Stimulated activated CD8-positive, alpha-beta memory T cell treated with anti-CD3 and anti-CD28 coated beads, Interleukin-15, amount 100 ng/mL, for 4 hours (primary cell): ENCODE data around the gene GSG1L.

Source experiments
- DNase-seq, 2 donors: peaks; one replicate each; pipeline ENCODE4 v3.0.0-alpha.2; 2020; ENCODE audit warnings: low read depth in 2 of 2

The GSG1L gene

DNA sequence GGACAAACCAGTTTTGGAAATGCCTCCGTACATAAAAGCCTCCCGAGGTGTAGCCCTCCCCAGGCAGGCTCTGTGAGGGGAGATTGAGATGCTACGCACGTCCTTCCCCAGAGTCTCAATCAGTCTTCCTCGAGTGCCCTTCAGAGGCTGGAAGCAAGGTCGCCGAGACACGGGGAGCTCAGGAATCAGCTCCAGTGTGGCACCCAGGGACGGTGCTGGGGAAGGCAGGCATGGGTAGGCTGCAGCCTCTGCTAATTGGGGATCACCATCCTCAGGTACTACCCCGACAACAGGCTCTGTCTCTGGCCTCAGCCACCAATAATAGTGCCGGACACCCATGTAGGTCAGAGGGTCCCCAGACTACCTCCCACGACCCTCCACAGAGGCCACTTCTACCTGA lies 28.1 kb upstream of the GSG1L start:
- DNase-seq: no peak

DNA sequence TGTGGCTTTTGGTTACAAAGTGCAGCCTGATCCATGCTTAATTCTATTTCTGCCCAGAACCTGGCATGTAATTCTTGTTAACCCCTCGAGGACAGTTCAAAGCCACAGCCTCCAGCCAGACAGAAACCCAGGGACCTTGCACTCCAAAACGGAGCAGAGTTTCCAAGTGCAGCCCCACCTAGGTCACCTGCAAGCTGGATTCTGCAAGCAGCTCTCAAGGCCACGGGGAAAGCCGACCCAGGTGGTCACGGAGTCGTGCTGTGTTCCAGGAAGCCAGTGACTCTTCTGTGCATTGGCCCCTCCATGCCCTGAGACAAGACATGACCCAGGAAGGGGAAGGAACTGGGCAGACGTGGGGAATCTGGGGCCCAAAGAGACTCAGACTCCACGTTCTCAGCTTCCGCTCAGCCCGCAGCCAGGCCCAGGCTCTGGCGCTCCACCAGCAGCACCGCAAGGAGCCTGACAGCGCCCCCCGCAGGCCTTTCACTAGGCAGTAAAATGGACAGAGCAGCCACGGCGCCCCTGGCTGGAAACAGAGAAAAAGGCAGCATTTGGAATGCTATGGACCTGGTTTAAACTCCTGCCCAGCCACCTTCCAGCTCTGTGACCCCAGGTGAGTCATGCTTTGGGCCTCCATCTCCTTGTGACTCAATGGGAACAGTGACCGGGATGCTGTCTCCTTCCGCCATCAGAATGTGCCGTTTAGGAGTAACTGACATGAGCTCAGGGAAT lies 27.3 kb upstream of the GSG1L start:
- DNase-seq: no peak

DNA sequence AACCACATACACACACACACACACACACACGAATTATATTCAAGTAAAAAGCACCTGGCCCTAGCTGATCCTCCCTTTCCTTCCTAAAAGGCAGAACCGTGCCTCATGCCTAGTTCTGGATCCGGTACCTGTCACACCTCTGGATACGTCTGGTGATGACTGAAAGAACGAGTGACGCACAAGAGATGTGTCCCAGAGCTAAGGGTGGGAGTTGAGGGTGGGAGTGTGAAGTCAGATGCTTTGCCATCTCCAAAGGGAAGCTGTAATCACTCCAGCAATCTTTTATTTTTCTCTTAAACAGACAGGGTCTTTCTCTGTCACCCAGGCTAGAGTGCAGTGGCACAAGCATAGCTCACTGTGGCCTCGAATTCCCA lies 26.5 kb upstream of the GSG1L start:
- no peak for DNase-seq

DNA sequence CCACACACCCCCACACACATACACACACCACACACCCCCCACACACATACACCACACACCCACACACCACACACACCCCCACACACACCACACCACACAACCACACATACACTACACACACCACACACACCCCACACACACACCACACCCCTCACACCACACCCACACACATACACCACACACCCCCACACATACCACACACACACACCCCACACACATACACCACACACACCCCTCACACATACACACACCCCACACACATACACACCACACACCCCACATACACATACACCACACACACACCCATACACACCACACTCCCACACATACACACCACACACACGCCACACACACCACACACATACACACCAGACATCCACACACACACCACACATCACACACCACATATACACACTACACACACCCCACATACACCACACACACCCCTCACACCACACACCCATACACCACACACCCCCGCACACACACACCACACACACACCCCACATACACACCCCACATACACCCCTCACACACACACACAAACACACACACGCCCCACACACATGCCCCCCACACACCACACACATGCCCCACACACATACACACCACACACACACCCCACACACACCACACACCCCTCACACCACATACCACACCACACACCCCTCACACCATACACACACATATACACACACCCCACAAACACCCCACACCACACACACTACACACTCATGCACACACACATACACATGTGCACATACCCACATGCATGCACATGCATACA lies 25.9 kb upstream of the GSG1L start:
- no peak for DNase-seq

DNA sequence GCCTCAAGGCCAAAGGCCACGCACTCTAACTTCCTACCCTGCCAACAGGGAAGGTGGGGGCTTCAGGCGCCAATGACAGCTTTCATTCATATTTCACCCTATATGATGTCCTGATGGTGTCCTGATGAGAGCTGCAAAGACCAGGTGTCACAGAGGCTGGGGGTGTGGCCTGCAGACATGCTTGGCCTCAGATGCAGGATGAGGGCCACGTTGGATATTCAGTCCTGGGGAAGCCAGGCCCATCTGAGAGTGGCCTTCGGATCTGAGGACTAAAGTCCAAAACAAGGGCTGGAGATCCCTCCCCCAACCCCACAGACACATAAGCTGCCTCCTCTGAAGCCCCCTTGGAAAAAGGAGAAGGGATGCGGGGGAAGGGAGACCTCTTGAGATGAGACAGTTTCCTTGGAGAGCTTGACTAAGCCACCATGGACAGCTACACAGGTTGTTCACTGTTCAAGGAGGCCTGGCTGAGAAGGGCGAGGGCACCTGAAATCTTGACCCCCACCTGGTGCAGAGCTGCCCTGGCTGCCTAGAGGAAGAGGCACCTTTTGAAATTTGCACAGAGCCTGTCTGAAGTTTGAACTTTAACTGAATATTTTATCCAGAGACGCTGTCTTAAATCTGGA lies 24.3 kb upstream of the GSG1L start:
- no peak for DNase-seq

DNA sequence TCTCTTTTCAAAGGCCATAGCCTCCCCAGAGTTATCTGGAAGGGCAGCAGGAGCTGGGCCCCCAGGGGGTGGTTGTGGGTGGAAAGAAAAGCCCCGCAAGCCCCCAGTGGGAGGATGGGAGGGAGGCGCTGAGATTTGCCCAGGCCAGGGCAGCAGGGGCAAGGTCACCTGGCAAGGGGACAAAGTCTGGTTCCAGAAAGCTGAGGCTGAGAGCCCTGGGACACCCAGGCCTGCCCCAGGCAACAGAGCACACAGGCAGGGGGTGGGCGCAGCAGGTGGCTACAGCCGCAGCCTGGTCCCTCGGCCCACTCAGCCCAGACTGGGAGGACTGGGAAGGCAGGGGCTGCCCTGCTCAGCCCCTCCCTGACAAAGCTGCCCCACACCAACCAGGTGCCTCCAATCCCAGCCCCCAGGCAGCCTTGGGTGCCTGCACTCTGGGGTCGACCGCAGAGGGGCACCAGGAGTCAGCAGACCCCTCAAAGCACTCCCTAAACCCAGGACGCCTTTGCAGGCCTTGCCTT lies 23.7 kb upstream of the GSG1L start:
- DNase-seq: no peak

DNA sequence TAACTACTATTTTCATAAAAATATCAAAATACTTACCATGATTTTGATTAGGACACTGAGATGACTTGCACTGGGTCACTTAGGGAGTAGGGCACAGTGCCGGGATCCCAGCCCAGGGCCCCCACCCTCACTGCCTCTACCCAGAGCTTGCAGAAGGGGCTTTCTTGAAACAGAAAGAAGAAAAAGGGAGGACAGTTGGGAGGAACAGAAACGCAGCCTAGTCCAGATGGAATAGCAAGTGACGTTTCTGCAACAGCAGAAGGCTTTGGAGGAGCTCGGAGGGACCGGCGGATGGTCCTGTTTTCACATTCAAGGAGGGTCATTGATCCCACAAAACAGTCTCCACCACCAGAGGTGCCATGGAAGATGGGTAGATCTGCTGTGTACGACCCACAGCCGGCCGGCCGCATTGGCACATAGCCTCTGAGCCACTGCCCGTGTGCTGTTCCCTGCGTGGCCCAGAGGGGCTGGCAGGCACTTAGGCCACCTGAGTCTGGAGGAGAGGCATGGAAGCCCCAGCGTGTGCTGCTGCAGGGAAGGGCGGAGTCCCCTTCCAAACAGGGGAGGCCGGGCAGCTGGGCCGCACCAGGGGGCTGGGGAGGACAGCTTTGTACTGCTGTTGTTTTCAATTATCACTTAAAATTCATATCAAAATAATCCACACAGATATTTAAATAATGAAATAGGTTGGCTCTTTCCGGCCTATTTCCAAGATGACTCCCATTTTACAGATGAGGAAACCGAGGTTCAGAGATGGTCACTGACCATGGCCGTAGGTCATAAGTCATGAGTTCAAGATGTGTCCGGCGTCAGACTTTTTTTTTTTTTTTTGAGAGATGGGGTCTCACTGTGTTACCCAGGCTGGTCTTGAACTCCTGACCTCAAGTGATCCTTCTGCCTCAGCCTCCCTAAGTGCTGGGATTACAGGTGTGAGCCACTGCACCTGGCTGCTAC lies 22.9 kb upstream of the GSG1L start:
- no peak for DNase-seq

DNA sequence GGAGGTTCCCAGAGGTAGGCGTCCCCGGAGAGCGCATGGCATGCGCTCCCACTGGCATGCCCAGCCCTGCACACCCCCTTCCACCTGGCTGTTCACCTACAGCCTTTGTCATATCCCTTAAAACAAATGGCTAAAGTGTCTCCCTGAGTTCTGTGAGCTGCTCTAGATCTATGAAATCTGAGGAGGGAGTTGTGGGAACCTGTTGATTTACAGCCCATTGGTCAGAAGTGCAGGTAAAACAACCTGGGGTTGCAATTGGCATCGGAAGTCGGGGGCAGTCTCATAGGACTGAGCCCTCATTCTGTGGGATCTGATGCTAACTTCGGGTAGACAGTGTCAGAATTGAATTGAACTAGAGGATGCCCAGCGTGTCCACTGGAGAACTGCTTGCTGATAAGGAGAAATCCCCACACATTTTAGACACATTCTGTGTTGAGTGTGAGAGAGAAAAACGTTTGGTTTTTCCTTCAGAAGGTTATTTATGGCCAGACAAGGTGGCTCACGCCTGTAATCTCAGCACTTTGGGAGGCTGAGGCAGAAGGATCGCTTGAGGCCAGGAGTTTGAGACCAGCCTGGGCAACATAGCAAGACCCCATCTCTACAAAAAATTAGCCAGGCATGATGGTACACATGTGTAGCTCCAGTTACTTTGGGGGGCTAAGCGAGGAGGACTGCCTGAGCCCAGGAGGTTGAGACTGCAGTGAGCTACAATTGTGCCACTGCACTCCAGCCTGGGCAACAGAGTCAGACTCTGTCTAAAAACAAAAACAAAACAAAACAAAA lies 22.1 kb upstream of the GSG1L start:
- DNase-seq: no peak

DNA sequence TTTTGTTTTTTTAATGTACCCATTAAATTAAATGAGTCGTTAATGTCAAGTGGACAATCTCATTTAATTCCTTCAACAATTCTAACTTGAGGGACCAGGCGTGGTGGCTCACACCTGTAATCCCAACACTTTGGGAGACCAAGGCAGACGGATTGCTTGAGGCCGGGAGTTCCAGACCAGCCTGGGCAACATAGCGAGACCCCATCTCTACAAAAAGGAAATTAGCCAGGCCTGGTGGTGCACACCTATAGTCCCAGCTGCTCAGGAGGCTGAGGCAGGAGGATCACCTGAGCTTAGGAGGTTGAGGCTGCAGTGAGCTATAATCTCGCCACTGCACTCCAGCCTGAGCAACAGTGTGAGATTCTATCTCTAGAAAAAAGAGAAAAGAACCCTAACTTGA lies 20.7 kb upstream of the GSG1L start:
- no peak for DNase-seq

DNA sequence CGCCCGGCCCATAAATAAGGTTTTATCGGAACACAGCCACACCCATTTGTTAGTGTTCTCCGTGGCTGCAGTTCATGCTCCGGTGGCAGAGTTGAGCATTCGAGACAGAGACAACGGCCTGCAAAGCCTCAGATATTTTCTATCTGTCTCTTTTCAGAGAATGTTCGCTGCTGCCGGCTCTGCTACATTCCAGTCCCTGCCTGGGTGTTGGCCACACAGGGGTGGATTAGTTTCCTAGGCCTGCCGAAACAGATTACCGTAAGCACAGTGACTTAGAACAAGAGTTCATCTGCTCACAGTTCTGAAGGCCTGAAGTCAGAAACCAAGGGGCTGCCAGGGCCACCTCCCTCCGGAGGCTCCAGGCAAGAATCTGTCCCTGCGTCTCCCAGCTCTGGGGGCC lies 19.1 kb upstream of the GSG1L start:
- DNase-seq: no peak

DNA sequence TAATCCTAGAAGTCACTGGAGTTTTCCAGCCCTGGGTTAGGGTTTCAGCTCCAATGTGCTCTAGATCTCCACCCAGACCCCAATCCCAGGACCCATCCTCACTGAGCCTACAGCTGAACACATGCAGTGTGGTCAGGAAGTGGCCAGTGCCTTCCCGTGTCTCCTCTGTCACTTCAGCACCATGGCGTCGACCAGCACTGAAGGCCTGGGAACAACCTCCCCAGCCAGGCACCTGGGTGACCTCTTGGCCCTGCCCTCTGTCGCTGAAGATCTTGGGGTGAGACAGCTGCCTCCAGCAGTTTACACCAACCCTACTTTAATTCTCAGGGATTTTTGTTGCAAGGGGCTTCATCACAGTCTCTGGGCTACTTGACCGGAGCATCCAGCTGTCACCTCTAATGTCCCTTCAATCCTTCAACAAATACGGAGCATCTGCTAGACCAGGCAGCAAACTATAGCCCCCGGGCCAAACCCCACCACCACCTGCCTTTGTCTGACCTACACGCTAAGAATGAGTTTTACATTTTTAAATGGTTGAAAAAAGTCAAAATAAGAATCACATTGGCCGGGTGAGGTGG lies 18.0 kb upstream of the GSG1L start:
- no peak for DNase-seq

DNA sequence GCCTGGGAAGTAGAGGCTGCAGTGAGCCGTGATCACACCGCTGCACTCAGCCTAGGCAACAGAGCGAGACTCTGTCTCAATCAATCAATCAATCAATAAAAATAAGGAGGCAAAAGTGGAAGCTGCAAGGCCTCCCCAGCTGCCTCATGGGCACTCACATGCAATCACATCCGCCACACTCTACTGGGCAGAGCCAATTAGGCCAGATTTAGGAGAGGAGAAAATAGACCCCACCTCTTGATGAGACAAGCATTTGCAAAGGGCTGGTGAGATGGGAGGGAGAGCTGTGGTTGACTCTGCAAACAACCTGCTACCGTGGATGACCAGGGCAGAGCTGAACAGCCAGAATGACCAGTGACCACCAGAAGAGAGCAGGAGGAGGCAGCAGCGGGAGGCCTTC lies 14.7 kb upstream of the GSG1L start:
- DNase-seq: no peak

DNA sequence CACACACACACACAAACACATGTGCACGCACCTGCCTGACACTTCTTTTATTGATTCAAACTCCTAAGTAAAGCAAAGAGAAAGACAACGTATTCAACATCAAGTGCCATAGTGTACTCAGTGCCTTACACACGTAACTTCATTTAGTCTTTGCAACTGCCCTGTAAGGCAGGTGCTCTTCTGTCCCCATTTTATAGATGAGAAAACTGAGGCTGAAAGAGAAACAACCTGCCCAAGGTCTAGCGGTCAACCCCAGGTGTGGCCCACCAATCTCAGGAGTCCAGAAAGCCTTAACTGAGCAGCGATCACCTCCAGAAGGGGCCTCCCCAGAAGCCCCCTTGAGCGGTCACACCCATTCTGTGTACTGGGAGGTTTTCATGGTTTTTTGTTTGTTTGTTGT lies 10.3 kb upstream of the GSG1L start:
- DNase-seq: no peak

DNA sequence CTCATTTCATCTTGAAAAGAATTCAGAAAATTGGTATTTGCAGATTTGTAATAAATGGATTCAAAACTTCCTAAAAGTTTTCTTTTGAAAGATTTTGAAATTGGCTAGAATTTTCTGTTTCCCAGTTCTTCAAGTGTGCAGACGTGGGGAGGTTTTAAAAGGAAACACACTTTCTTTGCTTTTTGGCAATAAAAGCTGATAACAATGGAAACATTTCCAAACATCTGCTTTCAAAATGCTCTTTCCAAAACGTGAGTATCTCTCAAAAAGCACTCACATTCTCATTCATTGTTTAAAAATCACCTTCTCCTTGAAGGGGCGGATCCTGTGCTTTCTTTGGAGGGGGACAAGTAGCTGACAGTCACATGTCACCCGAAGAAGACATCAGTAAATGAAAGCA lies 8.6 kb upstream of the GSG1L start:
- DNase-seq: no peak

DNA sequence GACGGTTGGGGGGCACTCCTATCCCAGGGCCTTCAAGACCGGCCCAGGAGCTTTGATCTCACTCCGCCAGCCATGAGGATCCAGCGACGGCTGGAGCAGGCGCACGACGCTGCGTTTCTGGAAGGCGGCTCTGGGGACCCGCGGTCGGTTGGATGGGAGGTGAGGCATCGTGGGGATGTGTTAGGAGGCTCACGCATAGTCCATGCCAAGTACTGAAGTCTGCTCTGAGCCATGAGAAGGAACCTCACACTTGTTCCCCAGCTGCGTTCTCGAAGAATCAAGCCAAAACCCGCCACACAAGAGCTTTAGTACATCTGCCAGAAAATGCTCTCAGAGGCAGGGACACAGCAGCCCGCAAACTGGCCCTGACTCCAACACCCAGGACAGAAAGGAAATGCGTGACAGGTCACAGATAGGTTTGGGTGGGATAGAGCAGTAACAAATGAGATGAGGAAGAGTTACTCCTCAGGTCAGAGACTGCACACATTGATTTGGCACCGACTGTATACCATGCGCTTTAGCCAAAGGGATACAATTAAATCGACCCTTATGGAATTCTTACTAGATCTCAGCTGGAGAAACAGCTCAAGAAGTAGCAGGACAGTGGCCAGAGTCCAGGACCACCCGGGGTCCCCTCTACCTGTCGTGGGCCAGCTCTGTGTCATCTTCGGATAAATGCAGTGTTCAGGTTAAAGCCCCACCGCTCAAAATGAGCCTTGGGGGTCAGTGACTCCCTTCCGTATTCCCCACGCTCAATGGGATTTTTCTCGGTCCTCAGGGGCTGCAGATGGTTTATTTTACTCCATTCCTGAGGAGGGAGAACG lies 6.7 kb upstream of the GSG1L start:
- no peak for DNase-seq

DNA sequence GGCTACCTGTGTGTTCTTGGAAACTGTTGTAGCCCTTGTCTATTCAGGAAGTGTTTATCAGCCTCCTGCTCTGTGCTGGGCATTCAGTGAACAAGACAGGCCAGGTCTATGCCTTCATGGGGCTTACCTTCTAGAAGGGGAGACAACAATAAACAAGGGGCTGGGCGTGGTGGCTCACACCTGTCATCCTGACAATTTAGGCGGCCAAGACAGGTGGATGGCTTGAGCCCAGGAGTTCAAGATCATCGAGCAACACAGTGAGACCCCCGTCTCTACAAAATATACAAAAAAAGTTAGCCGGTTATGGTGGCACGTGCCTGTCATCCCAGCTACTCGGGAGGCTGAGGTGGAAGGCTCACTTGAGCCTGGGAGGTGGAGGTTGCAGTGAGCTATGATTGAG lies 5.5 kb upstream of the GSG1L start:
- no peak for DNase-seq

DNA sequence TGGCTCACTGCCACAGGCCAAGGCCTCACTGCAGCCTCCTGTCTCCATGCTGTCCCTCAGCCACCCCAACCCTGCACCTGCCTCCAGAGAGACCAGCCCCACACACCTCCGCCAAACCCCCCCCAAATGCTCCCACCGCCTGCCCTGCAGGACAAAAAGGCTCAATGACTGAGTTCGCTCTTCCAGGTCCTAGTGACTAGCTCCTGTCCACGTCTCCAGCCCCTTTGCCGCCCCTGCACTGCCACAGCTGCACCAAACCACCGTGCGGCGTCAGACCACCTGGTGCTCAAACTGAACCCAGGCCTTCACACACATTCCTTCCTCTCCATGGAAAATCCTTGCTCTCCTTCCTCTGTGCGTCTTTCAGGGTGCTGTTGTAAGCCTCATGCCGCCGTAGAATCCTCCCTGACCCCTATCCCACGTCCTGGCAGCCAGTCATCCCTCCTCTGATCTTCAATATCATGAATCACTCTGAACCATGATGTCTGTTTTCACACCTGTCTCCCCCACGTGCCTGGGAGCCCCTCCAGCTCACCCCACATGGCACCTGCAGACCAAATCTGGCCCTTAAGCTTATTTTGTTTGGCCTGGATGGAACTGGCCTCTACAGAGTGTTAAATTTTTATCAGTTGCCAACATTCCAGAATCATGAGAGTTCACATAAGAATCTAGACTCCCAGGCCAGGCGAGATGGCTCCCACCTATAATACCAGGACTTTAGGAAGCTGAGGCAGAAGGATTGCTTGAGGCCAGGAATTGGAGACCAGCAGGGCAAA lies 4.3 kb upstream of the GSG1L start:
- DNase-seq: no peak

DNA sequence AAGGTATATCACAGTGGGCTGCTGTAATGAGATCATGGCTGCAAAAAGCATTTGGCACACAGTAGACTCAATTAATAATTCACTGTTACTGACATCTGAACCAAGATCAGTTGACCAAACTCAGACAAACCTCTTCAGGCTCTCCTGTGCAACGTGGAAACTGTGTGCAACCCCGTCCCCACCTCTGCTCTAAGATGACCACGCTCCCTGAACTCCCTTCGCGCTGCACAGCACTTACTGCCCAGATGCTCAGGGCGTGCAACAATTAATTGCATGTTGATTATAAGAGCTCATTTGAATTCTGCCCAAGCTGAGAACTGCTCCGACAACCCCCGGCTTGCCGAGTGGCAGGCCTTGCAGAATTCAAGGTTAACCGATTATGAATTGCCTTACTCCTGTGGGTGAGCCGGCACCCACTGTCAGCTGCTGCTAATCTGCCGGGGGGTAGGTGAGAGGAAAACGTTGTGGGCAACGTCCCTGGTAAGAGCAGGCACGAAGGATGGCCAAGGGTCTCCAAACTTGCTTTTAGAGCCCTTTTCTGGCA lies 1.3 kb upstream of the GSG1L start:
- no peak for DNase-seq

DNA sequence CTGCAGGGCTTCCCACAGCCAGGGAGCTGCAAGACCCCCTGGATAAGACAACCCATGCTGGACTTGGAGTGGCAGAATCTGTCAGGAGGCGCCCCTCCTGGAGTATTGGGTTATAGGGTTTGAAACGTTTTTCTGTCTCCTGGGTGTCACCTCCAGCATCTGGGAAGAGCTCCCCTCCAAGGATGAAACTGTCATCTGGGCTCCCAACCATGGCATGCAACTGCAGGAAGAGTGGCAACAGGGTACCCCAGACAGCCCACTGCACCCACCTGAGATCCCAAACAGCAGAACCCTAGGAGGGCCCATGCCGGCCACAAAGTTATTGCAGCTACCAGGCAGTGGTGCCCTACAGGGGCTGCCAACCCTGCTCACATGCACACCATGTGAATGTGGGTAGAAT lies 636 bp upstream of the GSG1L start:
- no peak for DNase-seq
